Endothelial cell of umbilical vein (primary cell): ENCODE measurements around the gene ALDH2.

ENCODE experiments used
- EZH2 ChIP-seq: IDR thresholded peaks from 2 replicates; pipeline ENCODE4 v1.6.1; 2012; ENCODE audit warnings: borderline replicate concordance, low read depth, mild to moderate bottlenecking, moderate library complexity, low read length, inconsistent platforms; ENCODE audit not compliant: severe bottlenecking
- FOS ChIP-seq: IDR thresholded peaks from 2 replicates; pipeline ENCODE4 v1.6.1; 2011; ENCODE audit warnings: mild to moderate bottlenecking, low read length, moderate library complexity, borderline replicate concordance; ENCODE audit not compliant: insufficient read depth
- JUN ChIP-seq: IDR thresholded peaks from 2 replicates; pipeline ENCODE4 v1.6.1; 2011; ENCODE audit warnings: borderline replicate concordance, low read depth; ENCODE audit not compliant: insufficient read length, insufficient read depth
- MYC ChIP-seq: IDR thresholded peaks from one replicate; pipeline ENCODE4 v1.6.1; 2011; ENCODE audit warnings: mild to moderate bottlenecking, low read depth, low read length
- POLR2A ChIP-seq: IDR thresholded peaks from 2 replicates; pipeline ENCODE4 v1.6.1; 2012; ENCODE audit warnings: low read depth, mild to moderate bottlenecking, control low read depth, low read length
- POLR2AphosphoS5 ChIP-seq: IDR thresholded peaks from 2 replicates; pipeline ENCODE4 v1.6.1; 2012; ENCODE audit warnings: low read depth, mild to moderate bottlenecking, control low read depth, low read length, moderate library complexity; ENCODE audit not compliant: insufficient read depth
- TF ChIP-seq, protein P1 (sequence below), 2 donors: IDR thresholded peaks; 1 replicate in 1 of 2; 2 replicates in 1 of 2; pipeline ENCODE4 v1.5.1; 2011; ENCODE audit warnings: low read length in 2 of 2, mild to moderate bottlenecking in 2 of 2, moderate library complexity in 2 of 2, control low read depth in 1 of 2, inconsistent platforms in 1 of 2, low read depth in 1 of 2; ENCODE audit not compliant: insufficient read depth in 1 of 2; ENCODE audit errors: extremely low read depth in 1 of 2
- TF ChIP-seq, protein P2 (sequence below): IDR thresholded peaks from 2 replicates; pipeline ENCODE4 v1.6.1; 2011; ENCODE audit not compliant: insufficient read depth, insufficient read length

DNA sequence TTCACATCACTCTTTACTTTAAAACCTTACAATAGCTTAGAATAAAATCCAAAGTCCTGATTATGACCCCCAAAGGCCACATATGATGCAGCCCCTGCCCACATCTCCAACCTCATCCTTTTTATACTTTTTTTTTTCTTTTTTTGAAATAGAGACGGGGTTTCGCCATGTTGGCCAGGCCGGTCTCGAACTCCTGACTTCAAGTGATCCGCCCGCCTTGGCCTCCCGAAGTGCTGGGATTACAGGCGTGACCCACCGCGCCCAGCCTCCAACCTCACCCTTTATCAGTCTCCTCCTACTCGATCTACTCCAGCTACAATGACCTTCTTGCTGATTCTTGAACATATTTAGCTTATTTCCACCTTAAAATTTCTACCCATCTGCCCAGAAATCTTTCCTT lies 74.1 kb downstream of the ALDH2 start:
- TF ChIP-seq, protein P1, sequence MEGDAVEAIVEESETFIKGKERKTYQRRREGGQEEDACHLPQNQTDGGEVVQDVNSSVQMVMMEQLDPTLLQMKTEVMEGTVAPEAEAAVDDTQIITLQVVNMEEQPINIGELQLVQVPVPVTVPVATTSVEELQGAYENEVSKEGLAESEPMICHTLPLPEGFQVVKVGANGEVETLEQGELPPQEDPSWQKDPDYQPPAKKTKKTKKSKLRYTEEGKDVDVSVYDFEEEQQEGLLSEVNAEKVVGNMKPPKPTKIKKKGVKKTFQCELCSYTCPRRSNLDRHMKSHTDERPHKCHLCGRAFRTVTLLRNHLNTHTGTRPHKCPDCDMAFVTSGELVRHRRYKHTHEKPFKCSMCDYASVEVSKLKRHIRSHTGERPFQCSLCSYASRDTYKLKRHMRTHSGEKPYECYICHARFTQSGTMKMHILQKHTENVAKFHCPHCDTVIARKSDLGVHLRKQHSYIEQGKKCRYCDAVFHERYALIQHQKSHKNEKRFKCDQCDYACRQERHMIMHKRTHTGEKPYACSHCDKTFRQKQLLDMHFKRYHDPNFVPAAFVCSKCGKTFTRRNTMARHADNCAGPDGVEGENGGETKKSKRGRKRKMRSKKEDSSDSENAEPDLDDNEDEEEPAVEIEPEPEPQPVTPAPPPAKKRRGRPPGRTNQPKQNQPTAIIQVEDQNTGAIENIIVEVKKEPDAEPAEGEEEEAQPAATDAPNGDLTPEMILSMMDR (IDR thresholded peaks at IDR 0.05; ENCODE audit: extremely low read depth in 1 of 2, insufficient read depth in 1 of 2, low read depth in 1 of 2, low read length in 2 of 2), result no peak
- TF ChIP-seq POLR2A (no peak), POLR2AphosphoS5 (no peak), EZH2 (no peak), JUN (no peak), MYC (no peak), FOS (no peak)
- TF ChIP-seq, protein P2, sequence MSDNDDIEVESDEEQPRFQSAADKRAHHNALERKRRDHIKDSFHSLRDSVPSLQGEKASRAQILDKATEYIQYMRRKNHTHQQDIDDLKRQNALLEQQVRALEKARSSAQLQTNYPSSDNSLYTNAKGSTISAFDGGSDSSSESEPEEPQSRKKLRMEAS, result no peak
